ENCODE data around the gene HS6ST1. TPM values are rescaled to one million over a fixed set of nuclear protein-coding genes. Genes with fewer than 3 reads are reported as not detected.

The HS6ST1 gene
- total and polyA plus RNA-seq, 4 donors, result 37.0 to 110 (median 84.7) TPM

GRCh38 chr2:128312411-128312810 is 6.3 kb downstream of the HS6ST1 start:
- 78% methylated on average over 5 of the region's 6 CpGs for WGBS (ENCODE audit: insufficient coverage)
- Histone ChIP-seq H3K4me1 (ENCODE audit: control insufficient read depth, insufficient read depth, low read length) (peaks cover 99% of the 10 kb centered on the region), H3K36me3 (ENCODE audit: control insufficient read depth, insufficient read depth, low read length) (peaks cover 72% of the 10 kb centered on the region), H3K27ac (ENCODE audit: low read depth, low read length) (no peak overlapping the region), H3K4me3 (ENCODE audit: low read depth, low read length) (no peak overlapping the region), H3K9me3 (ENCODE audit: control insufficient read depth, insufficient read depth, low read length) (no peaks in the 10 kb centered on the region), H3K27me3 (ENCODE audit: control insufficient read depth, insufficient read depth, low read length) (no peaks in the 10 kb centered on the region)
- no peak for DNase-seq (ENCODE audit: low read depth in 4 of 6, low spot score in 6 of 6)

- peaks cover 72% of the 10 kb centered on the region for H3K36me3 ChIP-seq (ENCODE audit: control insufficient read depth, insufficient read depth, low read length)
- no peaks in the 10 kb centered on the region for H3K27me3 ChIP-seq (ENCODE audit: control insufficient read depth, insufficient read depth, low read length)
- WGBS (ENCODE audit: insufficient coverage), result 70% methylated on average over 10 of the region's 11 CpGs
- no peak overlapping the region for H3K27ac ChIP-seq (ENCODE audit: low read depth, low read length)
- no peak overlapping the region for H3K4me3 ChIP-seq (ENCODE audit: low read depth, low read length)
- no peak for DNase-seq (ENCODE audit: low read depth in 4 of 6, low spot score in 6 of 6)
- peaks cover 99% of the 10 kb centered on the region for H3K4me1 ChIP-seq (ENCODE audit: control insufficient read depth, insufficient read depth, low read length)
- no peaks in the 10 kb centered on the region for H3K9me3 ChIP-seq (ENCODE audit: control insufficient read depth, insufficient read depth, low read length)
These were observed 6.8 kb downstream of the HS6ST1 start for GRCh38 chr2:128311755-128312341.

- DNase-seq (ENCODE audit: low read depth in 4 of 6, low spot score in 6 of 6), result no peak
- no peak overlapping the region for H3K27ac ChIP-seq (ENCODE audit: low read depth, low read length)
- peaks cover 99% of the 10 kb centered on the region for H3K4me1 ChIP-seq (ENCODE audit: control insufficient read depth, insufficient read depth, low read length)
- no peaks in the 10 kb centered on the region for H3K9me3 ChIP-seq (ENCODE audit: control insufficient read depth, insufficient read depth, low read length)
- no peak overlapping the region for H3K4me3 ChIP-seq (ENCODE audit: low read depth, low read length)
- H3K27me3 ChIP-seq (ENCODE audit: control insufficient read depth, insufficient read depth, low read length), result no peaks in the 10 kb centered on the region
- WGBS (ENCODE audit: insufficient coverage), result 65% methylated on average over 6 of the region's 7 CpGs
- H3K36me3 ChIP-seq (ENCODE audit: control insufficient read depth, insufficient read depth, low read length), result peaks cover 69% of the 10 kb centered on the region
These were observed 7.4 kb downstream of the HS6ST1 start for GRCh38 chr2:128311216-128311754.

- Histone ChIP-seq H3K27me3 (ENCODE audit: control insufficient read depth, insufficient read depth, low read length) (no peaks in the 10 kb centered on the region), H3K4me1 (ENCODE audit: control insufficient read depth, insufficient read depth, low read length) (peaks cover 99% of the 10 kb centered on the region), H3K9me3 (ENCODE audit: control insufficient read depth, insufficient read depth, low read length) (no peaks in the 10 kb centered on the region), H3K36me3 (ENCODE audit: control insufficient read depth, insufficient read depth, low read length) (peaks cover 69% of the 10 kb centered on the region), H3K27ac (ENCODE audit: low read depth, low read length) (no peak overlapping the region), H3K4me3 (ENCODE audit: low read depth, low read length) (no peak overlapping the region)
- WGBS (ENCODE audit: insufficient coverage), result no CpG with 5 or more reads among the region's 4 CpGs
- no peak for DNase-seq (ENCODE audit: low read depth in 4 of 6, low spot score in 6 of 6)
These were observed 7.9 kb downstream of the HS6ST1 start for GRCh38 chr2:128310761-128311160.

GRCh38 chr2:128310094-128310716 is 8.5 kb downstream of the HS6ST1 start:
- Histone ChIP-seq H3K36me3 (ENCODE audit: control insufficient read depth, insufficient read depth, low read length) (peaks cover 68% of the 10 kb centered on the region), H3K4me1 (ENCODE audit: control insufficient read depth, insufficient read depth, low read length) (peaks cover 99% of the 10 kb centered on the region), H3K9me3 (ENCODE audit: control insufficient read depth, insufficient read depth, low read length) (no peaks in the 10 kb centered on the region), H3K4me3 (ENCODE audit: low read depth, low read length) (no peak overlapping the region), H3K27ac (ENCODE audit: low read depth, low read length) (no peak overlapping the region), H3K27me3 (ENCODE audit: control insufficient read depth, insufficient read depth, low read length) (no peaks in the 10 kb centered on the region)
- 82% methylated on average over 10 of the region's 12 CpGs for WGBS (ENCODE audit: insufficient coverage)
- no peak for DNase-seq (ENCODE audit: low read depth in 4 of 6, low spot score in 6 of 6)

GRCh38 chr2:128309280-128310093 is 9.2 kb downstream of the HS6ST1 start:
- H3K36me3 ChIP-seq (ENCODE audit: control insufficient read depth, insufficient read depth, low read length), result peaks cover 64% of the 10 kb centered on the region
- no peaks in the 10 kb centered on the region for H3K27me3 ChIP-seq (ENCODE audit: control insufficient read depth, insufficient read depth, low read length)
- no peaks in the 10 kb centered on the region for H3K9me3 ChIP-seq (ENCODE audit: control insufficient read depth, insufficient read depth, low read length)
- H3K4me3 ChIP-seq (ENCODE audit: low read depth, low read length), result no peak overlapping the region
- peak overlapping the region; percentile 70 for H3K27ac ChIP-seq (ENCODE audit: low read depth, low read length)
- peak in 1 of 6 donors; percentile 59 for DNase-seq (ENCODE audit: low read depth in 4 of 6, low spot score in 6 of 6)
- WGBS (ENCODE audit: insufficient coverage), result 33% methylated on average over 15 of the region's 19 CpGs
- H3K4me1 ChIP-seq (ENCODE audit: control insufficient read depth, insufficient read depth, low read length), result peaks cover 99% of the 10 kb centered on the region

GRCh38 chr2:128308889-128309279 is 9.8 kb downstream of the HS6ST1 start:
- 40% methylated on average over 1 of the region's 2 CpGs for WGBS (ENCODE audit: insufficient coverage)
- Histone ChIP-seq H3K9me3 (ENCODE audit: control insufficient read depth, insufficient read depth, low read length) (no peaks in the 10 kb centered on the region), H3K4me3 (ENCODE audit: low read depth, low read length) (no peak overlapping the region), H3K27me3 (ENCODE audit: control insufficient read depth, insufficient read depth, low read length) (no peaks in the 10 kb centered on the region), H3K36me3 (ENCODE audit: control insufficient read depth, insufficient read depth, low read length) (peaks cover 66% of the 10 kb centered on the region), H3K27ac (ENCODE audit: low read depth, low read length) (peak overlapping the region; percentile 70), H3K4me1 (ENCODE audit: control insufficient read depth, insufficient read depth, low read length) (peaks cover 99% of the 10 kb centered on the region)
- no peak for DNase-seq (ENCODE audit: low read depth in 4 of 6, low spot score in 6 of 6)

- no peak overlapping the region for H3K4me3 ChIP-seq (ENCODE audit: low read depth, low read length)
- H3K27me3 ChIP-seq (ENCODE audit: control insufficient read depth, insufficient read depth, low read length), result no peaks in the 10 kb centered on the region
- no peaks in the 10 kb centered on the region for H3K9me3 ChIP-seq (ENCODE audit: control insufficient read depth, insufficient read depth, low read length)
- peak overlapping the region; percentile 25 for H3K27ac ChIP-seq (ENCODE audit: low read depth, low read length)
- H3K4me1 ChIP-seq (ENCODE audit: control insufficient read depth, insufficient read depth, low read length), result peaks cover 98% of the 10 kb centered on the region
- 31% methylated on average over 3 of the region's 5 CpGs for WGBS (ENCODE audit: insufficient coverage)
- peaks cover 64% of the 10 kb centered on the region for H3K36me3 ChIP-seq (ENCODE audit: control insufficient read depth, insufficient read depth, low read length)
- DNase-seq (ENCODE audit: low read depth in 4 of 6, low spot score in 6 of 6), result no peak
These were observed 10.4 kb downstream of the HS6ST1 start for GRCh38 chr2:128308284-128308731.

GRCh38 chr2:128307595-128307994 is 11.1 kb downstream of the HS6ST1 start:
- Histone ChIP-seq H3K4me1 (ENCODE audit: control insufficient read depth, insufficient read depth, low read length) (peaks cover 99% of the 10 kb centered on the region), H3K4me3 (ENCODE audit: low read depth, low read length) (no peak overlapping the region), H3K36me3 (ENCODE audit: control insufficient read depth, insufficient read depth, low read length) (peaks cover 70% of the 10 kb centered on the region), H3K27me3 (ENCODE audit: control insufficient read depth, insufficient read depth, low read length) (no peaks in the 10 kb centered on the region), H3K27ac (ENCODE audit: low read depth, low read length) (peak overlapping the region; percentile 58), H3K9me3 (ENCODE audit: control insufficient read depth, insufficient read depth, low read length) (no peaks in the 10 kb centered on the region)
- WGBS (ENCODE audit: insufficient coverage), result 66% methylated on average over 7 of the region's 12 CpGs
- DNase-seq (ENCODE audit: low read depth in 4 of 6, low spot score in 6 of 6), result no peak
